Kidney tubule cell (primary cell): ENCODE measurements around the gene IFITM2.
A peak's percentile ranks its signal among the peaks of the same experiment; 100 is the strongest.
"Not testable (repeated sequence)": the region's sequence is repeated elsewhere in the genome, so short reads cannot be mapped to it uniquely, and the experiment has no call there.

Experiments
- DNase-seq: peaks from one replicate; pipeline ENCODE4 v3.0.0-alpha.2; 2018; ENCODE audit warnings: low spot score

Gene IFITM2

GRCh38 chr11:342328-342727, 34.7 kb downstream of the IFITM2 start:
- DNase-seq: no peak

- DNase-seq: no peak
Measured at GRCh38 chr11:344836-345578, 37.4 kb downstream of the IFITM2 start.

DNA sequence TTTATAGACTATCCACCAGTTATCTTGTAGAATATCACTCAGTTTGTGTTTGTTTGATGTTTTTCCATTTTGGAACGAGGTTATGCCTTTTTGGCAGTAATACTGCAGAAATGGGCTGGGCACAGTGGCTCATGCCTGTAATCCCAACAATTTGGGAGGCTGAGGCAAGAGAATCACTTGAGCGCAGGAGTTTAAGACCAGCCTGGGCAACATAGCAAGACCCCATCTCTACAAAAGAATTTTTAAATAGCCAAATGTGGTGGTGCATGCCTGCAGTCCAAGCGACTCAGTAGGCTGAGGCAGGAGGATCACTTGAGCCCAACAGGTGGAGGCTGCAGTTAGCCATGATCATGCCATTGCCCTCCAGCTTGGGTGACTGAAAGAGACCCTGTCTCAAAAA, 38.9 kb downstream of the IFITM2 start:
- no peak for DNase-seq

DNA sequence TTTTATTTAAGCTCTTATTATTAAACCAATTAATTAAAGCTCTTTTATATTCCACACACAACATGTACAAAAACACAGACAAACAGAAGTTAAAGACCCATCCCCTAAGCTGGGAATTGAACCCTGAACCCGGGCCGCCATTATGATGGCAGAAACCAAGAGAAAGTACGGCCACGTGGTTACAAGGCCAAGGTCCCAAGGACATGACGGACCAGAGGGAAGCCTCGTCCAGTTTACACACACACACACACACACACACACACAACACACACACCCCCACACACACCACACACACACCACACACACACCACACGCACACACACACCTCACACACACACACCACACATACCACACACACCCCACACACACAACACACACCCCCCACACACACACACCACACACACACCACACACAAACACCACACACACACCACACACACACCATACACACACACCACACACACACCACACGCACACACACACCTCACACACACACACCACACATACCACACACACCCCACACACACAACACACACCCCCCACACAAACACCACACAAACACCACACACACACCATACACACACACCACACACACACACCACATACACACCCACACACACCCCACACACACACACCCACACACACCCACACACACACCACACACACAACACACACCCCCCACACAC, 41.8 kb downstream of the IFITM2 start:
- DNase-seq: not testable (repeated sequence)

DNA sequence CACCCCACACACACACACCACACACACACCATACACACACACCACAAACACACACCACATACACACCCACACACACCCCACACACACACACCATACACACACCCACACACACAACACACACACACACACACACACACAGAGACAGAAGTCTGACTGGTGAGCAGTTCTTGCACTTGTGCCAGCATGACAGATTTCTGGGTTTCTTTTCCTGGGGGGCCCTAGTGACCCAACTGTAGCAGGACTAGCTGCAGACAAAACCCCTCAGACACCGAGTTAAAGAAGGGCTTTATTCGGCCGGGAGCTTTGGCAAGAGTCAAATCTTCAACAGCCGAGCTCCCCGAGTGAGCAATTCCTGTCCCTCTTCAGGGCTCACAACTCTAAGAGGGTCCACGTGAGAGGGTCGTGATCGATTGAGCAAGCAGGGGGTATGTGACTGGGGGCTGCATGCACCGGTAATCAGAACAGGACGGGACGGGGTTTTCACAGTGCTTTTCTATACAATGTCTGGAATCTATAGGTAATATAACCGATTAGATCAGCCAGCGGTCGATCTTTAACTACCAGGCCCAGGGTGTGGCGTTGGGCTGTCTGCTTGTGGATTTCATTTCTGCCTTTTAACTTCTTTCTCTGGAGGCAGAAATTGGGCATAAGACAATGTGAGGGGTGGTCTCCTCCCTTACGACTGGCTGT, 42.6 kb downstream of the IFITM2 start:
- not testable (repeated sequence) for DNase-seq

- DNase-seq: no peak
Measured at GRCh38 chr11:350723-351255, 43.2 kb downstream of the IFITM2 start.

GRCh38 chr11:351411-351810, 43.8 kb downstream of the IFITM2 start:
- no peak for DNase-seq

- DNase-seq: no peak
Measured at GRCh38 chr11:352456-353031, 44.9 kb downstream of the IFITM2 start.

GRCh38 chr11:353179-353873, 45.7 kb downstream of the IFITM2 start:
- peak; percentile 45 for DNase-seq

- DNase-seq: peak; percentile 87
Measured at GRCh38 chr11:355581-356458, 48.2 kb downstream of the IFITM2 start.

DNA sequence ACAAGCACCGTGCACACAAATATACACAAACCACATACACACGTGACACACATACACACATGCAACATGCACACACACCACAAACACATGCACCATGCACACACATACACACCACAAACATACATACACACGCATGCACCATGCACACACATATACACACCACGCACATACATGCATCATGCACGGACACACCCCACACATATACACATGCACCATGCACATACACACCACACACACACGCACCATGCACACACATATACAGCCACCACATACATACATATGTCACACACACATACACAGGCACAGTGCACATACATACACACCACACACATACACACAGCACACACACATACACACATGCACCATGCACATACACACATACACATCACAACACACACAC, 49.0 kb downstream of the IFITM2 start:
- no peak for DNase-seq

DNA sequence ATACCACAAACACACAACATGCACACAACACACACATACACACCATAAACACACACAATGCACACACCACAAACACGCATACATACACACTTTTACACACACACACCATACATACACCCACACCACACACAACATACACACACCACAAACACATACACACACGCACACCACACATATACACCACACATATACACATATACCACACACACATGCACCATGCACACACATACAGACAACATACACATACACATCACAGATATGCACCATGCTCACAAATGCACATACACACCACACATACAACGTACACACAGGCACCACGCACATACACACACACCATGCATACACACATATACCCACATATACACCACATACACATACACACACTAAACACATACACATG, 50.0 kb downstream of the IFITM2 start:
- no peak for DNase-seq

DNA sequence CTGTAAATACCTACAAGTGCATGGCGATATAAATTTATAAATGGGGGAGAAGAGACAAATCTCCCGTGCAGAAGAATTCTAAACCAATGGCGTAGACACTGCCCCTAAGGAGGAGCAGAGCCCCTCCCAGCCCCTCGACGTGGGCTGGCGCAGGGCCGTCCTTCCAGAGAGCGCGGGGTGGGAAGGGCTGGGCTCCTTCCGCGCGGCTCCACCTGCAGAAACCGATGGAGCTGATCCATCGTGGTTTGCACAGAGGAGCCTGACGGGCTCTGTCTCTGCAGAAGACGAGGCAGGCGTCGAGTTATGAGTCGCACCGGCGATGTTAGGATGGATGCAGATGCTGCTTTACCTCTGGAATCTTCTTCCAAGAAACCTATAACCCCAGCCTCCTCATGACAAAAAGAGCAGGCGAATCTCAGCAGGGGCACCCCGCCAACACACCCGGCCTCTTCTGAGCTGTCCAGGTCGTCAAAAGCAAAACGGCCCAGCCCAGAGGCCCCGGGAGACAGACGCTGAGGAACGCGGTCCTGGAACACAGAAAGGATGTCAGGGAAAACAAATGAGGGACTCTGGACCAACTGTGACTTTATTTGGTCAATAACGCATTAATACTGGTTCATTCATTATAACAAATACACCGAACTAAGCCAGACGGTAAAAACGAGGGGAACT, 50.6 kb downstream of the IFITM2 start:
- no peak for DNase-seq
